Bronchial epithelial cell (primary cell): Measurements from ENCODE around the gene PTEN. TPM values are rescaled to one million over a fixed set of nuclear protein-coding genes. Genes with fewer than 3 reads are reported as not detected.
"Not testable (repeated sequence)": the region's sequence is repeated elsewhere in the genome, so short reads cannot be mapped to it uniquely, and the experiment has no call there.

Experiments used
- DNase-seq: peaks from one replicate; pipeline ENCODE4 v3.0.0-alpha.2; 2010; ENCODE audit warnings: low read depth
- FAIRE-seq: peaks from 2 replicates; lab custom pipeline; 2011; peaks lifted over from hg19 to GRCh38; lab: Jason Lieb, UNC
- H3K27me3 ChIP-seq: 2 replicates; pipeline ENCODE4 v1.5.1; 2011; ENCODE audit warnings: low read length; ENCODE audit not compliant: control insufficient read depth, insufficient read depth
- H3K36me3 ChIP-seq: 2 replicates; pipeline ENCODE4 v1.5.1; 2011; ENCODE audit warnings: low read length; ENCODE audit not compliant: control insufficient read depth, insufficient read depth
- H3K4me3 ChIP-seq: 2 replicates; pipeline ENCODE4 v1.5.1; 2011; ENCODE audit warnings: mild to moderate bottlenecking, low read depth, low read length, control low read depth
- CTCF ChIP-seq: IDR thresholded peaks from 2 replicates; pipeline ENCODE4 v1.5.1; 2011; ENCODE audit warnings: mild to moderate bottlenecking, moderate library complexity, low read length, control low read depth, inconsistent platforms; ENCODE audit not compliant: insufficient read depth, severe bottlenecking
- total RNA-seq: library from RNA; depleted of rRNA; stranded (reverse); fragments of >200 nt; gene quantifications from 2 replicates; pipeline ENCODE4 v1.2.1, GENCODE V29; 2014

Gene PTEN
- total RNA-seq, 1 donor from 2014 or later = 90.0 TPM

GRCh38 chr10:87849001-87849400 lies 14.4 kb upstream of the PTEN start:
- no peaks in the 10 kb centered on the region for H3K27me3 ChIP-seq
- TF ChIP-seq CTCF = no peak
- FAIRE-seq (no peak), DNase-seq (peak; percentile 56)
- H3K4me3 ChIP-seq = no peak overlapping the region
- H3K36me3 ChIP-seq = no peaks in the 10 kb centered on the region

GRCh38 chr10:87850742-87851205 lies 12.7 kb upstream of the PTEN start:
- Histone ChIP-seq H3K36me3 (no peaks in the 10 kb centered on the region), H3K4me3 (no peak overlapping the region), H3K27me3 (no peaks in the 10 kb centered on the region)
- peak; percentile 83 for TF ChIP-seq CTCF
- FAIRE-seq = peak; percentile 62
- DNase-seq = peak; percentile 62

GRCh38 chr10:87852089-87852488 lies 11.3 kb upstream of the PTEN start:
- no peaks in the 10 kb centered on the region for H3K27me3 ChIP-seq
- DNase-seq (no peak), FAIRE-seq (no peak)
- TF ChIP-seq CTCF = no peak
- H3K4me3 ChIP-seq = no peak overlapping the region
- no peaks in the 10 kb centered on the region for H3K36me3 ChIP-seq

GRCh38 chr10:87855247-87855646 lies 8.2 kb upstream of the PTEN start:
- not testable (repeated sequence) for H3K4me3 ChIP-seq, DNase-seq, FAIRE-seq, H3K36me3 ChIP-seq, H3K27me3 ChIP-seq

- not testable (repeated sequence) for FAIRE-seq, H3K36me3 ChIP-seq, H3K27me3 ChIP-seq, DNase-seq, H3K4me3 ChIP-seq
Observed at GRCh38 chr10:87855665-87856064, 7.8 kb upstream of the PTEN start.

- TF ChIP-seq CTCF = peak; percentile 53
- DNase-seq (peak; percentile 70), FAIRE-seq (no peak)
- Histone ChIP-seq H3K36me3 (no peaks in the 10 kb centered on the region), H3K4me3 (no peak overlapping the region), H3K27me3 (no peaks in the 10 kb centered on the region)
Observed at GRCh38 chr10:87860156-87860795, 3.1 kb upstream of the PTEN start.
